HFFc6 (cell line): ENCODE results near the gene TBX5. TPM values are rescaled to one million over a fixed set of nuclear protein-coding genes. Genes with fewer than 3 reads are reported as not detected.
"Not testable (repeated sequence)": the region's sequence is repeated elsewhere in the genome, so short reads cannot be mapped to it uniquely, and the experiment has no call there.

ENCODE experiments used
- DNase-seq: peaks from one replicate; pipeline ENCODE4 v3.0.0-alpha.2; 2018
- H3K27ac Mint-ChIP-seq: 2 replicates; pipeline ENCODE4 v1.8.0; 2020; ENCODE audit warnings: mild to moderate bottlenecking, mixed read lengths
- H3K27me3 Mint-ChIP-seq: 2 replicates; pipeline ENCODE4 v1.8.0; 2021; ENCODE audit warnings: mild to moderate bottlenecking, moderate library complexity, mixed read lengths; ENCODE audit not compliant: insufficient read depth
- H3K36me3 Mint-ChIP-seq: 2 replicates; pipeline ENCODE4 v1.8.0; 2021; ENCODE audit warnings: low read depth, mixed read lengths
- H3K4me1 Mint-ChIP-seq: 2 replicates; pipeline ENCODE4 v1.8.0; 2020; ENCODE audit warnings: low read depth, mixed read lengths
- H3K4me3 Mint-ChIP-seq: 2 replicates; pipeline ENCODE4 v1.8.0; 2020; ENCODE audit warnings: mild to moderate bottlenecking, moderate library complexity, mixed read lengths
- H3K9me3 Mint-ChIP-seq: 2 replicates; pipeline ENCODE4 v1.8.0; 2020; ENCODE audit warnings: mild to moderate bottlenecking, mixed read lengths
- total RNA-seq, 6 experiments: library from RNA; stranded (reverse); fragmentation: NEBNext Ultra II Directional; extraction: Animal tissue kit (Norgen Biotek cat#: 25700); gene quantifications; 2 replicates in 1 of 6; 3 replicates in 5 of 6; pipeline ENCODE4 v1.2.3, GENCODE V29; 2021
- TF ChIP-seq, protein P1 (sequence below): fragments of 200-600 bp; sonication (generic); IDR thresholded peaks from 2 replicates; pipeline ENCODE4 v1.5.0; 2021; ENCODE audit warnings: antibody characterized with exemption, mild to moderate bottlenecking

TBX5 gene
- total RNA-seq, 6 experiments from 2014 or later: 20.7 to 27.8 (median 24.3) TPM

DNA sequence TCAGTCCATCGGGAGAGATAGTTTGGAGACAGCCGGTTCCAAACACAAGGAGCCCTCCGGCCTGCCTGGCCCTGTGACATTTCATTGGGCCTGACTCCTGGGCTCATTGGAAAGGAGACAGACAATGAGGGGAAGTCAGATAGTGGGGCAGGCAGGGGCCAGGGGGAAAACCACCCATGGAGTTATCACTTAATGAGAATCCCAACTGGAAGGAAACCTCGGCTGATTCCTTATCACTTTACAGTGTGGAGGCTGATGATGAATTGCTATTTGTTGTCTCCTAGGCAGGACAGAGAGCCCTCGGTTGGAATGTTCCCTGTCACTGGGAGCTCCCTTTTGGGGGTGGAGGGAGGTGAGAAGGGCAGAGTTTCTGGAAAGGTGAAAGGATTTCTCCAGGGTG, 44.4 kb downstream of the TBX5 start:
- H3K4me1 Mint-ChIP-seq: peaks cover 11% of the 10 kb centered on the region; the same call in 1 of the 2 replicates
- H3K27me3 Mint-ChIP-seq: peaks cover 6% of the 10 kb centered on the region
- TF ChIP-seq, protein P1, sequence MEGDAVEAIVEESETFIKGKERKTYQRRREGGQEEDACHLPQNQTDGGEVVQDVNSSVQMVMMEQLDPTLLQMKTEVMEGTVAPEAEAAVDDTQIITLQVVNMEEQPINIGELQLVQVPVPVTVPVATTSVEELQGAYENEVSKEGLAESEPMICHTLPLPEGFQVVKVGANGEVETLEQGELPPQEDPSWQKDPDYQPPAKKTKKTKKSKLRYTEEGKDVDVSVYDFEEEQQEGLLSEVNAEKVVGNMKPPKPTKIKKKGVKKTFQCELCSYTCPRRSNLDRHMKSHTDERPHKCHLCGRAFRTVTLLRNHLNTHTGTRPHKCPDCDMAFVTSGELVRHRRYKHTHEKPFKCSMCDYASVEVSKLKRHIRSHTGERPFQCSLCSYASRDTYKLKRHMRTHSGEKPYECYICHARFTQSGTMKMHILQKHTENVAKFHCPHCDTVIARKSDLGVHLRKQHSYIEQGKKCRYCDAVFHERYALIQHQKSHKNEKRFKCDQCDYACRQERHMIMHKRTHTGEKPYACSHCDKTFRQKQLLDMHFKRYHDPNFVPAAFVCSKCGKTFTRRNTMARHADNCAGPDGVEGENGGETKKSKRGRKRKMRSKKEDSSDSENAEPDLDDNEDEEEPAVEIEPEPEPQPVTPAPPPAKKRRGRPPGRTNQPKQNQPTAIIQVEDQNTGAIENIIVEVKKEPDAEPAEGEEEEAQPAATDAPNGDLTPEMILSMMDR: no peak
- no peaks in the 10 kb centered on the region for H3K9me3 Mint-ChIP-seq
- peaks cover 82% of the 10 kb centered on the region for H3K36me3 Mint-ChIP-seq
- no peak overlapping the region for H3K27ac Mint-ChIP-seq
- no peak overlapping the region for H3K4me3 Mint-ChIP-seq
- DNase-seq: no peak

DNA sequence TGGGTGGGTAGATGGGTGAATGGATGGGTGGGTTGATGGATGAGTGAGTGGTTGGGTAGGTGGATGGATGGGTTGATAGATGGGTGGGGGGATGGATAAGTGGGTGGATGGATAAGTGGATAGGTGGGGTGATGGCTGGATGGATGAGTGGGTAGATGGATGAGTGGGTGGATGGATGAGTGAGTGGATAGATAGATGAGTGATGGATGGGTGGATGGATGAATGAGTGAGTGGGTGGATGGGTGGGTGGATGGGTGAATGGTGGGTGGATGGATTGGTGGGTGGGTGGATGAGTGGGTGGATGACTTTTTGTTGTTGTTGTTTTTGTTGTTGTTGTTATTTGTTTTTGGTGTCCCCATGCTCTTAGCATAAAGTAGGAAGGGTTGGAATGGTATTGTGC, 45.5 kb downstream of the TBX5 start:
- Mint-ChIP-seq H3K36me3 (peaks cover 85% of the 10 kb centered on the region), H3K4me1 (peaks cover 11% of the 10 kb centered on the region; the same call in 1 of the 2 replicates), H3K27me3 (peaks cover 8% of the 10 kb centered on the region), H3K4me3 (no peak overlapping the region), H3K9me3 (no peaks in the 10 kb centered on the region), H3K27ac (no peak overlapping the region)
- DNase-seq: no peak
- TF ChIP-seq, protein P1: no peak

DNA sequence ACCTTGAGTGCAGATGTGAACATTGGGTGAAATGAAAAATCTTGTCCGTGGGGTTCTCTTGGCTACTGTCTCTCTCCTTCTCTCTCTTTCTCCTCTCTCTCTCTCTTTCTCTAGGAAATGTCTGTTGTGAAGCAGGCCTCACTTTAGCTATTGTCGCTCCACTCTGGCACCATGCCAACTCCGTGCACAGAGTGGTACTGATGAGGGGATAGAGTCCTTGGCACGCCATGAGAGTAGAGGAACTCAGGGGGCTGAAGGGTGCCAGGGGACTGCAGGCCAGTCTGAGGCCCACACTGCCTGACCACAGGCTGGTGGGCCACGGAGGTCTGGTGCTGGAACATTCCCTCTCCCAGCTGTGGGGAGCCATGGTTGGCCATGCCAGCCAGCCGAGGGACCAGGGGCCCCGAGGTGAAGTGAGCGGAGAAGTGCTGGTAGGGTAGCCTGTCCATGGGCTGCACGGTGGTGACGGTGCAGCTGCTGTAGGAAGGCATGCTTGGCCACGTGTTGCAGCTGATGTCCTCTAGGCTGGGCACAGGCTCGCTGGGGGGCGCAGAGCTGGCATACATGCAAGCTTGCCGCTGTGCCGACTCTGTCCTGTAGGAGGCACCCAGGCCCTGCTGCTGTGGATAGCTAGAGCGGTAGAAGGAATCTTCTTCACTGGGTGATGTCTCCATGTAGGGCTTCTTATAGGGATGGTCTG, 50.4 kb downstream of the TBX5 start:
- no peaks in the 10 kb centered on the region for H3K9me3 Mint-ChIP-seq
- peaks cover 82% of the 10 kb centered on the region for H3K36me3 Mint-ChIP-seq

DNA sequence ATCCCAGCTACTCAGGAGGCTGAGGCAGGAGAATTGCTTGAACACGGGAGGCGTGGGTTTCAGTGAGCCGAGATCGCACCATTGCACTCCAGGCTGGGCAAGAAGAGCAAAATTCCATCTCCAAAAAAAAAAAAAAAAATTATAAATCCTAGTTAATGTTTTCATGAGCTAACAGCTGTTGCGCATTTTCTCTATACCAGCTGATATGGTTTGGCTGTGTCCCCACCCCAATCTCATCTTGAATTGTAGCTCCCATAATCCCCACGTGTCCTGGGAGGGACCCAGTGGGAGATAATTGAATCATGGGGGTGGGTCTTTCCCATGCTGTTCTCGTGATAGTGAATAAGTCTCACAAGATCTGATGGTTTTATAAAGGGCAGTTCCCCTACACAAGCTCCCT, 56.7 kb downstream of the TBX5 start:
- H3K27ac Mint-ChIP-seq, H3K27me3 Mint-ChIP-seq, H3K9me3 Mint-ChIP-seq, H3K4me3 Mint-ChIP-seq, DNase-seq: not testable (repeated sequence)
- Mint-ChIP-seq H3K36me3 (peaks cover 26% of the 10 kb centered on the region), H3K4me1 (peaks cover 19% of the 10 kb centered on the region)

More for the DNA sequence above, 50.4 kb downstream of the TBX5 start:
- H3K27ac Mint-ChIP-seq: no peak overlapping the region
- H3K27me3 Mint-ChIP-seq: peaks cover 4% of the 10 kb centered on the region
- H3K4me3 Mint-ChIP-seq: no peak overlapping the region
- TF ChIP-seq, protein P1: peak; percentile 58
- no peak for DNase-seq
- H3K4me1 Mint-ChIP-seq: peaks cover 22% of the 10 kb centered on the region; the same call in 1 of the 2 replicates

DNA sequence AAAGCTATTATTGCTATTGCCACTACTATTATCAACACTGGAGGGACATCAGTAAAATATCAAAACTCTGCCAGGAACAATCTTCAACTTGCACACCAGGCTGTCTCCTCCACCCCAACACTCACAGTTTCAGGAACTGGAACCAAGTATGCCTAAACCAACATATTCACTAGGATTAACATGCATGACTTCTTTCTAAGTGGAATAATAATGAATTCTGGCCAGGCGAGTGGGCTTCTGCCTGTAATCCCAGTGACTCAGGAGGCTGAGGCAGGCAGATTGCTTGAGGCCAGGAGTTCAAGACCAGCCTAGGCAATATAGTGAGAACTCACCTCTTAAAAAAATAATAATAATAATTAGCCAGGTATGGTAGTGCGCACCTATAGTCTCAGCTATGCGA, 58.1 kb downstream of the TBX5 start:
- Mint-ChIP-seq H3K4me1 (peaks cover 33% of the 10 kb centered on the region), H3K36me3 (peaks cover 12% of the 10 kb centered on the region), H3K27me3 (no peaks in the 10 kb centered on the region), H3K4me3 (no peak overlapping the region), H3K9me3 (no peaks in the 10 kb centered on the region), H3K27ac (no peak overlapping the region)
- TF ChIP-seq, protein P1: no peak
- DNase-seq: no peak

DNA sequence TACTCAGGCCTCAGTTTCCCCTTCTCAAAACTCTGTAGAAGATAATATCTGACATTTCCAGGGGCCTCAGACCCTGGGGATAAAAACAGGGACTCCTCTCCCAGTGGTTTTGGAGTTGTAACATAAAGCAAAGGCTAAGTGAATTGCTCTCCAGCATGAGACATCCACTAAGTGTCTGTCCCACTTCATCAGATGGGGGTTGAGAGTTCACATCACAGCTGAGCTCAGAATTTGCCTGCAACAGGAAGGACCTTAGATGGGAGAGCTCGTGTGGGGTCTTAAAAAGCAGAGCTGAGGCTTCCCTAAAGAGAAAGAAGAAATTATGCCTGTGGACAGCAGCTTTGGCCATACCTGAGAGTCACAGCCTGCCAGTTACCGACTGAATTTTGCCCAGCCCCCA, 61.1 kb downstream of the TBX5 start:
- H3K36me3 Mint-ChIP-seq: no peaks in the 10 kb centered on the region
- DNase-seq: no peak
- H3K9me3 Mint-ChIP-seq: no peaks in the 10 kb centered on the region
- no peaks in the 10 kb centered on the region for H3K27me3 Mint-ChIP-seq
- peaks cover 61% of the 10 kb centered on the region for H3K4me1 Mint-ChIP-seq
- no peak overlapping the region for H3K4me3 Mint-ChIP-seq
- H3K27ac Mint-ChIP-seq: no peak overlapping the region
- TF ChIP-seq, protein P1: no peak
